H9 (cell line): ENCODE results near the gene ZNF407. TPM values are rescaled to one million over a fixed set of nuclear protein-coding genes. Genes with fewer than 3 reads are reported as not detected.

Source experiments
- DNase-seq: peaks from one replicate; pipeline ENCODE4 v3.0.0-alpha.2; 2017
- H2AFZ ChIP-seq: one replicate; pipeline ENCODE4 v1.6.1; 2013; ENCODE audit warnings: mild to moderate bottlenecking, low read length, control low read depth, moderate library complexity
- H2AK5ac ChIP-seq: 2 replicates; pipeline ENCODE4 v1.6.1; 2013; ENCODE audit warnings: low read length, control low read depth, mixed read lengths; ENCODE audit not compliant: insufficient read length
- H2BK120ac ChIP-seq: one replicate; pipeline ENCODE4 v1.6.1; 2013; ENCODE audit warnings: low read depth, mild to moderate bottlenecking, low read length, control low read depth, inconsistent platforms; ENCODE audit not compliant: poor library complexity, severe bottlenecking
- H2BK12ac ChIP-seq: 2 replicates; pipeline ENCODE4 v1.6.1; 2013; ENCODE audit warnings: low read length, control low read depth, mixed read lengths, low read depth; ENCODE audit not compliant: insufficient read length
- H2BK15ac ChIP-seq: 2 replicates; pipeline ENCODE4 v1.6.1; 2013; ENCODE audit warnings: low read depth, low read length, control low read depth
- H2BK20ac ChIP-seq: one replicate; pipeline ENCODE4 v1.6.1; 2013; ENCODE audit warnings: low read depth, mild to moderate bottlenecking, low read length, control low read depth, inconsistent platforms; ENCODE audit not compliant: poor library complexity, severe bottlenecking
- H2BK5ac ChIP-seq: 2 replicates; pipeline ENCODE4 v1.6.1; 2013; ENCODE audit warnings: low read length, control low read depth, mixed read lengths; ENCODE audit not compliant: insufficient read length
- H3K14ac ChIP-seq: 2 replicates; pipeline ENCODE4 v1.6.1; 2013; ENCODE audit warnings: low read length, control low read depth; ENCODE audit not compliant: insufficient read depth
- H3K18ac ChIP-seq: 2 replicates; pipeline ENCODE4 v1.6.1; 2013; ENCODE audit warnings: low read depth, mild to moderate bottlenecking, mixed read lengths, low read length, control low read depth; ENCODE audit not compliant: insufficient read length
- H3K23ac ChIP-seq: 2 replicates; pipeline ENCODE4 v1.6.1; 2013; ENCODE audit warnings: low read length, control low read depth, mixed read lengths, low read depth; ENCODE audit not compliant: insufficient read length
- H3K23me2 ChIP-seq: 2 replicates; pipeline ENCODE4 v1.6.1; 2013; ENCODE audit warnings: low read depth, mild to moderate bottlenecking, mixed read lengths, low read length, control low read depth; ENCODE audit not compliant: insufficient read length, poor library complexity, severe bottlenecking
- H3K27ac ChIP-seq: 2 replicates; pipeline ENCODE4 v1.5.1; 2013; ENCODE audit warnings: low read length, control low read depth, mixed read lengths, low read depth; ENCODE audit not compliant: insufficient read length
- H3K27me3 ChIP-seq: 2 replicates; pipeline ENCODE4 v1.6.1; 2013; ENCODE audit warnings: low read length, control low read depth, inconsistent platforms; ENCODE audit not compliant: insufficient read depth
- H3K4ac ChIP-seq: 2 replicates; pipeline ENCODE4 v1.6.1; 2013; ENCODE audit warnings: low read depth, mild to moderate bottlenecking, control low read depth, inconsistent platforms, low read length, moderate library complexity
- H3K4me1 ChIP-seq: 2 replicates; pipeline ENCODE4 v1.6.1; 2013; ENCODE audit warnings: low read length, control low read depth, inconsistent platforms; ENCODE audit not compliant: insufficient read depth
- H3K4me2 ChIP-seq: 2 replicates; pipeline ENCODE4 v1.6.1; 2013; ENCODE audit warnings: low read length, control low read depth, mixed read lengths; ENCODE audit not compliant: insufficient read length, insufficient read depth
- H3K56ac ChIP-seq: 2 replicates; pipeline ENCODE4 v1.6.1; 2013; ENCODE audit warnings: low read depth, mild to moderate bottlenecking, mixed read lengths, low read length, control low read depth; ENCODE audit not compliant: insufficient read length
- H3K79me1 ChIP-seq: 2 replicates; pipeline ENCODE4 v1.6.1; 2013; ENCODE audit warnings: low read depth, mild to moderate bottlenecking, moderate library complexity, low read length, control low read depth, inconsistent platforms; ENCODE audit not compliant: insufficient read depth, poor library complexity, severe bottlenecking
- H3K79me2 ChIP-seq: 2 replicates; pipeline ENCODE4 v1.6.1; 2013; ENCODE audit warnings: low read length, control low read depth, inconsistent platforms; ENCODE audit not compliant: insufficient read depth
- H3K9ac ChIP-seq: 2 replicates; pipeline ENCODE4 v1.6.1; 2013; ENCODE audit warnings: low read length, control low read depth, mixed read lengths; ENCODE audit not compliant: insufficient read length; ENCODE audit errors: extremely low read depth
- H3K9me3 ChIP-seq: one replicate; pipeline ENCODE4 v1.6.1; 2013; ENCODE audit warnings: low read depth, low read length, inconsistent platforms; ENCODE audit not compliant: control insufficient read depth
- H3T11ph ChIP-seq: one replicate; pipeline ENCODE4 v1.6.1; 2013; ENCODE audit warnings: mild to moderate bottlenecking, low read length, control low read depth, inconsistent platforms
- H4K20me1 ChIP-seq: one replicate; pipeline ENCODE4 v1.6.1; 2013; ENCODE audit not compliant: control insufficient read depth, insufficient read length, insufficient read depth
- H4K5ac ChIP-seq: 2 replicates; pipeline ENCODE4 v1.6.1; 2013; ENCODE audit warnings: low read depth, mild to moderate bottlenecking, mixed read lengths, low read length, control low read depth; ENCODE audit not compliant: insufficient read length
- H4K8ac ChIP-seq: replicated peaks from 2 replicates; pipeline ENCODE4 v1.6.1; 2013; ENCODE audit warnings: low read length, control low read depth, mixed read lengths, low read depth; ENCODE audit not compliant: insufficient read length
- H4K91ac ChIP-seq: 2 replicates; pipeline ENCODE4 v1.6.1; 2013; ENCODE audit warnings: low read depth, mild to moderate bottlenecking, moderate library complexity, mixed read lengths, low read length, control low read depth; ENCODE audit not compliant: insufficient read length
- H3K27ac Mint-ChIP-seq, 3 experiments: 2 replicates in 2 of 3; 3 replicates in 1 of 3; pipeline ENCODE4 v1.8.0; 2020 to 2021; ENCODE audit warnings: mixed read lengths in 3 of 3, mild to moderate bottlenecking in 1 of 3, moderate library complexity in 1 of 3
- H3K27me3 Mint-ChIP-seq: 2 replicates; pipeline ENCODE4 v1.8.0; 2021; ENCODE audit warnings: low read depth, mild to moderate bottlenecking, moderate library complexity, mixed read lengths
- H3K36me3 Mint-ChIP-seq, 3 experiments: 2 replicates in 2 of 3; 3 replicates in 1 of 3; pipeline ENCODE4 v1.8.0; 2020 to 2021; ENCODE audit warnings: low read depth in 3 of 3, mixed read lengths in 3 of 3; ENCODE audit not compliant: insufficient read depth in 1 of 3
- H3K4me1 Mint-ChIP-seq, 2 experiments: 2 replicates each; pipeline ENCODE4 v1.8.0; 2020; ENCODE audit warnings: mixed read lengths in 2 of 2
- H3K4me3 Mint-ChIP-seq, 2 experiments: 2 replicates in 1 of 2; 3 replicates in 1 of 2; pipeline ENCODE4 v1.8.0; 2020 to 2021; ENCODE audit warnings: mild to moderate bottlenecking in 2 of 2, mixed read lengths in 2 of 2, moderate library complexity in 1 of 2
- H3K9me3 Mint-ChIP-seq, 2 experiments: 2 replicates in 1 of 2; 3 replicates in 1 of 2; pipeline ENCODE4 v1.8.0; 2020; ENCODE audit warnings: mild to moderate bottlenecking in 2 of 2, mixed read lengths in 2 of 2, moderate library complexity in 1 of 2
- CTCF ChIP-seq: fragments of 200-600 bp; sonication (generic); conservative IDR thresholded peaks from 3 replicates; pipeline ENCODE4 v1.8.0; 2021; ENCODE audit warnings: antibody characterized with exemption, mild to moderate bottlenecking
- WGBS: extraction: QIAGEN DNeasy Blood & Tissue Kit; methylation state at CpG from one replicate; pipeline ENCODE4 v1.1.7; 2013; ENCODE audit warnings: missing lambda C conversion rate, low lambda C conversion rate, mixed read lengths; ENCODE audit not compliant: insufficient read length; ENCODE audit errors: extremely low coverage; 5-methylcytosine and 5-hydroxymethylcytosine counted together
- total RNA-seq: library from RNA; stranded (reverse); gene quantifications from 2 replicates; pipeline ENCODE4 v1.2.1, GENCODE V29; 2021

The ZNF407 gene
- total RNA-seq, 1 experiment from 2014 or later: 8.7 TPM

- H3K23me2 ChIP-seq: no peaks in the 10 kb centered on the region
- H3K4me2 ChIP-seq: no peak overlapping the region
- H3K27me3 ChIP-seq: no peaks in the 10 kb centered on the region
- H3K4me1 Mint-ChIP-seq: no peaks in the 10 kb centered on the region; a peak in 1 of 4 replicates
- no peak overlapping the region for H3K4me3 Mint-ChIP-seq
- H2BK5ac ChIP-seq: no peak overlapping the region
- no peak overlapping the region for H3K27ac ChIP-seq
- H3K36me3 Mint-ChIP-seq: peaks cover 0 to 19% (median 12%) of the 10 kb centered on the region in 3 experiments; a peak in 5 of 7 replicates
- H2BK120ac ChIP-seq: no peak overlapping the region
- no peak overlapping the region for H3K23ac ChIP-seq
- no peak overlapping the region for H2AFZ ChIP-seq
- H3K14ac ChIP-seq: no peak overlapping the region
- no peak overlapping the region for H3K9ac ChIP-seq
- no peak overlapping the region for H3K18ac ChIP-seq
- no peak overlapping the region for H3K4ac ChIP-seq
- no peaks in the 10 kb centered on the region for H3K79me1 ChIP-seq
- H3K27ac Mint-ChIP-seq: no peak overlapping the region
- no peak overlapping the region for H2BK12ac ChIP-seq
- peaks cover 31% of the 10 kb centered on the region for H3K27me3 Mint-ChIP-seq
- H4K5ac ChIP-seq: no peak overlapping the region
- H2BK20ac ChIP-seq: no peak overlapping the region
- H2BK15ac ChIP-seq: no peak overlapping the region
- H2AK5ac ChIP-seq: no peak overlapping the region
- no peaks in the 10 kb centered on the region for H3K79me2 ChIP-seq
- no peaks in the 10 kb centered on the region for H3K4me1 ChIP-seq
- DNase-seq: no peak
- no peak overlapping the region for H3K56ac ChIP-seq
- no peaks in the 10 kb centered on the region for H3K9me3 ChIP-seq
- H3T11ph ChIP-seq: no peak overlapping the region
- H4K91ac ChIP-seq: no peak overlapping the region
- no peak overlapping the region for H4K8ac ChIP-seq
- WGBS: no CpG with 5 or more reads among the region's 3 CpGs
- H3K9me3 Mint-ChIP-seq: no peaks in the 10 kb centered on the region
- no peak for TF ChIP-seq CTCF
- H4K20me1 ChIP-seq: no peaks in the 10 kb centered on the region
Observed at GRCh38 chr18:74589811-74590210, 7.9 kb upstream of the ZNF407 start.
